Astrocyte (in vitro differentiated cells and primary cell): Measurements from ENCODE around the gene C1QC. TPM values are rescaled to one million over a fixed set of nuclear protein-coding genes. Genes with fewer than 3 reads are reported as not detected.

Experiments used
- DNase-seq: peaks from one replicate; pipeline ENCODE4 v3.0.0-alpha.2; 2010; ENCODE audit warnings: low read depth
- FAIRE-seq: peaks from 2 replicates; lab custom pipeline; 2011; peaks lifted over from hg19 to GRCh38; lab: Jason Lieb, UNC
- H2AFZ ChIP-seq: 2 replicates; pipeline ENCODE4 v1.6.0; 2012; ENCODE audit warnings: low read depth, low read length, inconsistent platforms
- H3K27ac ChIP-seq: 2 replicates; pipeline ENCODE4 v1.5.1; 2011; ENCODE audit warnings: low read depth, low read length, inconsistent platforms
- H3K27me3 ChIP-seq: 2 replicates; pipeline ENCODE4 v1.6.0; 2011; ENCODE audit warnings: low read length, inconsistent platforms; ENCODE audit not compliant: insufficient read depth
- H3K36me3 ChIP-seq: 2 replicates; pipeline ENCODE4 v1.5.1; 2011; ENCODE audit warnings: low read length, inconsistent platforms; ENCODE audit not compliant: insufficient read depth
- H3K4me1 ChIP-seq: 2 replicates; pipeline ENCODE4 v1.5.1; 2011; ENCODE audit warnings: low read length, inconsistent platforms; ENCODE audit not compliant: insufficient read depth
- H3K4me2 ChIP-seq: 2 replicates; pipeline ENCODE4 v1.6.0; 2012; ENCODE audit warnings: low read length, inconsistent platforms
- H3K4me3 ChIP-seq: 2 replicates; pipeline ENCODE4 v1.5.1; 2011; ENCODE audit warnings: low read depth, mild to moderate bottlenecking, low read length, inconsistent platforms; ENCODE audit not compliant: insufficient read depth
- H3K79me2 ChIP-seq: 2 replicates; pipeline ENCODE4 v1.6.0; 2012; ENCODE audit warnings: mild to moderate bottlenecking, low read length, inconsistent platforms; ENCODE audit not compliant: insufficient read depth
- H3K9ac ChIP-seq: 2 replicates; pipeline ENCODE4 v1.6.0; 2012; ENCODE audit warnings: mild to moderate bottlenecking, low read length, inconsistent platforms
- H3K9me3 ChIP-seq: 2 replicates; pipeline ENCODE4 v1.5.1; 2012; ENCODE audit warnings: low read depth, mild to moderate bottlenecking, low read length, inconsistent platforms; ENCODE audit not compliant: insufficient read depth
- H4K20me1 ChIP-seq: 2 replicates; pipeline ENCODE4 v1.6.0; 2012; ENCODE audit warnings: low read length, inconsistent platforms; ENCODE audit not compliant: insufficient read depth
- H3K27ac Mint-ChIP-seq: one replicate; pipeline ENCODE4 v1.8.0; 2021; ENCODE audit warnings: mild to moderate bottlenecking, mixed read lengths; ENCODE audit not compliant: unreplicated experiment
- H3K27me3 Mint-ChIP-seq: one replicate; pipeline ENCODE4 v1.8.0; 2021; ENCODE audit warnings: low read depth, mixed read lengths; ENCODE audit not compliant: unreplicated experiment
- H3K36me3 Mint-ChIP-seq: one replicate; pipeline ENCODE4 v1.8.0; 2021; ENCODE audit warnings: low read depth, mixed read lengths; ENCODE audit not compliant: unreplicated experiment
- H3K4me1 Mint-ChIP-seq: one replicate; pipeline ENCODE4 v1.8.0; 2021; ENCODE audit warnings: low read depth, mixed read lengths; ENCODE audit not compliant: unreplicated experiment
- H3K4me3 Mint-ChIP-seq: one replicate; pipeline ENCODE4 v1.8.0; 2021; ENCODE audit warnings: mild to moderate bottlenecking, moderate library complexity, mixed read lengths; ENCODE audit not compliant: unreplicated experiment
- H3K9me3 Mint-ChIP-seq: one replicate; pipeline ENCODE4 v1.8.0; 2021; ENCODE audit warnings: mild to moderate bottlenecking, mixed read lengths; ENCODE audit not compliant: unreplicated experiment
- CTCF ChIP-seq: IDR thresholded peaks from 2 replicates; pipeline ENCODE4 v1.5.1; 2011; ENCODE audit warnings: low read depth, mild to moderate bottlenecking, inconsistent platforms, low read length, moderate library complexity; ENCODE audit not compliant: insufficient read depth
- EZH2 ChIP-seq: IDR thresholded peaks from 2 replicates; pipeline ENCODE4 v1.6.1; 2012; ENCODE audit warnings: mild to moderate bottlenecking, low read length, inconsistent platforms; ENCODE audit not compliant: insufficient read depth
- total RNA-seq: library from RNA; stranded (reverse); gene quantifications from 2 replicates; pipeline ENCODE4 v1.2.1, GENCODE V29; 2021

The C1QC gene
- total RNA-seq, 1 donor from 2014 or later, result not detected

GRCh38 chr1:22597301-22597965 is 46.0 kb upstream of the C1QC start:
- FAIRE-seq, result no peak
- Histone ChIP-seq H3K4me1 (no peaks in the 10 kb centered on the region), H3K27me3 (peaks cover 3% of the 10 kb centered on the region), H2AFZ (no peak overlapping the region), H3K79me2 (no peaks in the 10 kb centered on the region), H3K9me3 (no peaks in the 10 kb centered on the region), H3K27ac (no peak overlapping the region), H3K4me3 (no peak overlapping the region), H3K36me3 (no peaks in the 10 kb centered on the region), H4K20me1 (no peaks in the 10 kb centered on the region), H3K4me2 (no peak overlapping the region), H3K9ac (no peak overlapping the region)
- TF ChIP-seq CTCF (no peak), EZH2 (no peak)
- Mint-ChIP-seq H3K9me3 (no peaks in the 10 kb centered on the region), H3K27ac (no peak overlapping the region), H3K36me3 (no peaks in the 10 kb centered on the region), H3K4me1 (no peaks in the 10 kb centered on the region), H3K4me3 (no peak overlapping the region), H3K27me3 (peaks cover 29% of the 10 kb centered on the region)
- DNase-seq, result no peak

GRCh38 chr1:22597996-22598395 is 45.4 kb upstream of the C1QC start:
- FAIRE-seq (no peak), DNase-seq (no peak)
- no peak overlapping the region for H3K27ac Mint-ChIP-seq
- TF ChIP-seq CTCF (no peak), EZH2 (no peak)
- Histone ChIP-seq H3K9me3 (no peaks in the 10 kb centered on the region), H3K27me3 (peaks cover 3% of the 10 kb centered on the region), H3K9ac (no peak overlapping the region), H3K4me3 (no peak overlapping the region), H2AFZ (no peak overlapping the region), H3K4me1 (no peaks in the 10 kb centered on the region), H3K4me2 (no peak overlapping the region), H3K27ac (no peak overlapping the region), H3K36me3 (no peaks in the 10 kb centered on the region), H3K79me2 (no peaks in the 10 kb centered on the region), H4K20me1 (no peaks in the 10 kb centered on the region)
- no peaks in the 10 kb centered on the region for H3K4me1 Mint-ChIP-seq
- H3K27me3 Mint-ChIP-seq, result peaks cover 31% of the 10 kb centered on the region
- H3K36me3 Mint-ChIP-seq, result no peaks in the 10 kb centered on the region
- no peaks in the 10 kb centered on the region for H3K9me3 Mint-ChIP-seq
- H3K4me3 Mint-ChIP-seq, result no peak overlapping the region

- no peaks in the 10 kb centered on the region for H3K79me2 ChIP-seq
- Mint-ChIP-seq H3K4me3 (no peak overlapping the region), H3K9me3 (no peaks in the 10 kb centered on the region), H3K27ac (no peak overlapping the region), H3K36me3 (no peaks in the 10 kb centered on the region), H3K27me3 (peaks cover 36% of the 10 kb centered on the region), H3K4me1 (no peaks in the 10 kb centered on the region)
- H3K9me3 ChIP-seq, result no peaks in the 10 kb centered on the region
- no peak overlapping the region for H3K4me3 ChIP-seq
- no peaks in the 10 kb centered on the region for H3K4me1 ChIP-seq
- H3K9ac ChIP-seq, result no peak overlapping the region
- H3K4me2 ChIP-seq, result no peak overlapping the region
- no peak overlapping the region for H2AFZ ChIP-seq
- TF ChIP-seq EZH2, result no peak
- FAIRE-seq (no peak), DNase-seq (no peak)
- no peak overlapping the region for H3K27ac ChIP-seq
- no peaks in the 10 kb centered on the region for H3K36me3 ChIP-seq
- peaks cover 6% of the 10 kb centered on the region for H3K27me3 ChIP-seq
- no peaks in the 10 kb centered on the region for H4K20me1 ChIP-seq
Observed at GRCh38 chr1:22598736-22599135, 44.7 kb upstream of the C1QC start.
